Measurements from ENCODE around the gene AMH. TPM values are rescaled to one million over a fixed set of nuclear protein-coding genes. Genes with fewer than 3 reads are reported as not detected.

The AMH gene
- total and polyA plus RNA-seq, 2 of the 4 experiments (the other 2 are of a cell fraction) = 0.86 TPM; not detected in 1

DNA sequence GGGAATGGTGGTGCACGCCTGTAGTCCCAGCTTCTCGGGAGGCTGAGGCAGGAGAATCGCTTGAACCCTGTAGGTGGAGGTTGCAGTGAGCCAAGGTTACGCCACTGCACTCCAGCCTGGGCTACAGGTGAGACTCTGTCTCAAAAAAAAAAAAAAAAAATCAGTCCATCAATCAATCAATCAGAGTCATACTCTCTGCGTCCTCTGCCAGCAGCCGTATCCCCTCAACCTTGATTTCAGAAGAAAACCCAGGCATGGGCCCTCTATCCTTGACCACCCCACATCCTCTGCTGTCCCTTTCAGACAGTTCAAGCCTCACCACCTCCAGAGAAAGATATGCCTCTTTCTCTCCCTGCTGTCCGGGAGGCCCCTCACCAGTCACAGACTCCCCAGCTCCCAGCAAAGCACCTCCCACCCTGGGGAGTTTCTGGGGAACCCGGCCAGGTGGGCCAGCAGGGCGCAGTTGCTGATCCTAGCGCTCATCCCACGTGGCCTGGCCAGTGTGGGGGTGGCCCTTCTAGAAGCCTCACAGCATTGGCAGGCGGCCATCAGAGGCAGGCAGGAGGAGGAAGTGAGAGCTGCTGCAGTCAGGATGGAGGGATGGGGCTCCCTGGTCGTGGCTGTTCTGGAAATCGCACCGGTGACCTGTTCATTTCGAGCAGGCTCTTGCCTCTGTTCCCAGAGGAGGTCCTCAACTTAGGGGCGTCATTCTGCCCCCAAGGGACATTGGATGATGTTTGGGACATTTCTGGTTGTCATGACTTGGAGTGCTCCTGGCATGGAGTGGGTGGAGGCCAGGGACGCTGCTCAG is 17.3 kb downstream of the AMH start:
- intact Hi-C loops (cut with micrococcal nuclease) = no loop called here
- Histone ChIP-seq H4K5ac (ENCODE audit: low read depth, low read length) (peak overlapping the region; percentile 62; the same call in 1 of the 2 replicates), H3K36me3 (ENCODE audit: control insufficient read depth, insufficient read depth, low read length) (peaks cover 2% of the 10 kb centered on the region; the same call in 1 of the 2 replicates), H3K4me3 (ENCODE audit: insufficient read depth, low read depth, low read length) (no peak overlapping the region), H3K79me1 (ENCODE audit: low read depth in 1 of 2, low read length in 2 of 2) (peaks cover 0 to 15% of the 10 kb centered on the region in 2 experiments; a peak in 1 of 4 replicates), H3K4me2 (ENCODE audit: low read depth, low read length) (no peak overlapping the region), H3K27me3 (ENCODE audit: control insufficient read depth, insufficient read depth, low read length) (no peaks in the 10 kb centered on the region), H3K23ac (ENCODE audit: low read depth, low read length) (no peak overlapping the region), H3K9me3 (ENCODE audit: control insufficient read depth, insufficient read depth, low read length) (no peaks in the 10 kb centered on the region), H2AFZ (replicated peaks; ENCODE audit: low read length, poor library complexity) (peak overlapping the region; percentile 89), H3K56ac (ENCODE audit: extremely low read depth, insufficient read depth, low read length) (no peak overlapping the region; the same call in 1 of the 2 replicates), H4K8ac (ENCODE audit: low read depth in 2 of 2, low read length in 2 of 2) (peak overlapping the region; percentile 24 to 96; a peak in 3 of 4 replicates), H2AK5ac (ENCODE audit: low read depth, low read length) (peak overlapping the region; percentile 82), H3K27ac (ENCODE audit: insufficient read depth, low read length) (no peak overlapping the region), H3K4me1 (ENCODE audit: control insufficient read depth, insufficient read depth, low read length) (peaks cover 4% of the 10 kb centered on the region), H3K9me1 (ENCODE audit: insufficient read depth, low read length) (no peaks in the 10 kb centered on the region; the same call in 1 of the 2 replicates), H2BK5ac (ENCODE audit: low read depth, low read length, poor library complexity, severe bottlenecking) (peak overlapping the region; percentile 28), H4K91ac (ENCODE audit: insufficient read depth, low read depth, low read length) (peak overlapping the region; percentile 36; the same call in 1 of the 2 replicates), H2BK20ac (ENCODE audit: low read depth, low read length) (peak overlapping the region; percentile 11; the same call in 1 of the 2 replicates), H2BK120ac (ENCODE audit: low read depth, low read length) (peak overlapping the region; percentile 52), H2AK9ac (replicated peaks; ENCODE audit: low read depth, low read length, poor library complexity) (peak overlapping the region; percentile 60), H3K4ac (ENCODE audit: low read depth, low read length) (peak overlapping the region; percentile 60), H2BK15ac (ENCODE audit: low read depth, low read length) (no peak overlapping the region; the same call in 2 of the 3 replicates), H3K9ac (ENCODE audit: low read depth, low read length) (no peak overlapping the region), H4K20me1 (ENCODE audit: insufficient read depth, low read length) (peaks cover 21% of the 10 kb centered on the region), H3K14ac (replicated peaks; ENCODE audit: low read depth, low read length) (peak overlapping the region; percentile 68), H3K18ac (ENCODE audit: low read depth, low read length) (no peak overlapping the region)
- dilution Hi-C loops (cut with HindIII; ENCODE audit: low sequenced_read_pairs, unreplicated experiment) = no loop called here
- in situ Hi-C loops (cut with MboI; ENCODE audit: low sequenced_read_pairs) = no loop called here
- CTCF ChIA-PET = no interaction called here
- POLR2A ChIA-PET (ENCODE audit: unreplicated experiment) = no interaction called here
- DNase-seq = peak; percentile 75
- ATAC-seq (ENCODE audit: low read depth) = peak; percentile 16
- no TSS peak for BruUV-seq (replicated peaks)
- TF ChIP-seq MXI1 (IDR thresholded peaks at IDR 0.05; ENCODE audit: borderline replicate concordance, low read depth, low read length) (peak; percentile 68; the same call in 1 of the 2 replicates), BHLHE40 (IDR thresholded peaks at IDR 0.05; ENCODE audit: low read depth, low read length) (no peak)
- TF ChIP-seq, protein P1, sequence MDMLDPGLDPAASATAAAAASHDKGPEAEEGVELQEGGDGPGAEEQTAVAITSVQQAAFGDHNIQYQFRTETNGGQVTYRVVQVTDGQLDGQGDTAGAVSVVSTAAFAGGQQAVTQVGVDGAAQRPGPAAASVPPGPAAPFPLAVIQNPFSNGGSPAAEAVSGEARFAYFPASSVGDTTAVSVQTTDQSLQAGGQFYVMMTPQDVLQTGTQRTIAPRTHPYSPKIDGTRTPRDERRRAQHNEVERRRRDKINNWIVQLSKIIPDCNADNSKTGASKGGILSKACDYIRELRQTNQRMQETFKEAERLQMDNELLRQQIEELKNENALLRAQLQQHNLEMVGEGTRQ (IDR thresholded peaks at IDR 0.05; ENCODE audit: low read depth, low read length) = peak; percentile 80
- 60% methylated on average over 4 of the region's 18 CpGs; no CpG with 5 or more reads in 1 of the 2 experiments for WGBS, 2 experiments (ENCODE audit: extremely low coverage in 2 of 2, insufficient read length in 1 of 2)

Data from IMR-90 (cell line).